ENCODE results near the gene RTF1. TPM values are rescaled to one million over a fixed set of nuclear protein-coding genes. Genes with fewer than 3 reads are reported as not detected.
"Not testable (repeated sequence)": the region's sequence is repeated elsewhere in the genome, so short reads cannot be mapped to it uniquely, and the experiment has no call there.

RTF1 gene
- total and polyA plus RNA-seq, 2 donors (not counting 3 experiments of a cell fraction or from before 2014, with no cell fraction given) = 19.2 to 40.6 TPM

- H3K27ac ChIP-seq (ENCODE audit: insufficient read depth, low read depth, low read length) = no peak overlapping the region
These were observed 7.9 kb downstream of the RTF1 start for GRCh38 chr15:41424809-41425208.

GRCh38 chr15:41425907-41426306 is 9.0 kb downstream of the RTF1 start:
- H3K9me1 ChIP-seq (replicated peaks; ENCODE audit: control insufficient read depth, extremely low read depth, insufficient read depth, low read length); H3K27me3 ChIP-seq (ENCODE audit: control insufficient read depth in 2 of 2, insufficient read depth in 2 of 2, low read length in 2 of 2); H3K4me2 ChIP-seq (ENCODE audit: insufficient read depth, low read length); H3K9ac ChIP-seq (replicated peaks; ENCODE audit: extremely low read depth, insufficient read depth, low read length); FAIRE-seq; CTCF ChIA-PET; H3K4me3 ChIP-seq (replicated peaks in 1 of 3; ENCODE audit: insufficient read depth in 1 of 3, low read depth in 1 of 3, low read length in 3 of 3); DNase-seq (ENCODE audit: low read depth, low spot score); intact Hi-C loops (cut with micrococcal nuclease); H3K4me1 ChIP-seq (ENCODE audit: control insufficient read depth, extremely low read depth, insufficient read depth, low read length); H3K36me3 ChIP-seq (ENCODE audit: control insufficient read depth in 2 of 2, extremely low read depth in 1 of 2, insufficient read depth in 2 of 2, low read length in 2 of 2); POLR2A ChIA-PET; H3K27ac ChIP-seq (ENCODE audit: insufficient read depth, low read depth, low read length); BruUV-seq (replicated peaks); H3K9me3 ChIP-seq (replicated peaks; ENCODE audit: control insufficient read depth, insufficient read depth, low read length); H2AFZ ChIP-seq (ENCODE audit: low read depth, low read length); dilution Hi-C loops (cut with MboI; ENCODE audit: extremely low pct_ligation_motif_present, low sequenced_read_pairs); H4K20me1 ChIP-seq (replicated peaks; ENCODE audit: control insufficient read depth, extremely low read depth, insufficient read depth, low read length): not testable (repeated sequence)
- peaks cover 51% of the 10 kb centered on the region for H3K79me2 ChIP-seq (ENCODE audit: control insufficient read depth, insufficient read depth, low read length)

More at GRCh38 chr15:41424809-41425208, 7.9 kb downstream of the RTF1 start:
- no peaks in the 10 kb centered on the region for H3K4me1 ChIP-seq (ENCODE audit: control insufficient read depth, extremely low read depth, insufficient read depth, low read length)
- FAIRE-seq = no peak
- no peak for DNase-seq (ENCODE audit: low read depth, low spot score)
- H3K9me1 ChIP-seq (replicated peaks; ENCODE audit: control insufficient read depth, extremely low read depth, insufficient read depth, low read length) = no peaks in the 10 kb centered on the region
- H4K20me1 ChIP-seq (replicated peaks; ENCODE audit: control insufficient read depth, extremely low read depth, insufficient read depth, low read length) = peaks cover 6% of the 10 kb centered on the region
- no peaks in the 10 kb centered on the region for H3K9me3 ChIP-seq (replicated peaks; ENCODE audit: control insufficient read depth, insufficient read depth, low read length)
- dilution Hi-C loops (cut with MboI; ENCODE audit: extremely low pct_ligation_motif_present, low sequenced_read_pairs) (no loop called here), intact Hi-C loops (cut with micrococcal nuclease) (no loop called here)
- no peaks in the 10 kb centered on the region for H3K36me3 ChIP-seq (ENCODE audit: control insufficient read depth in 2 of 2, extremely low read depth in 1 of 2, insufficient read depth in 2 of 2, low read length in 2 of 2)
- H3K4me2 ChIP-seq (ENCODE audit: insufficient read depth, low read length) = no peak overlapping the region
- no TSS peak for BruUV-seq (replicated peaks)
- POLR2A ChIA-PET = no interaction called here
- H3K9ac ChIP-seq (replicated peaks; ENCODE audit: extremely low read depth, insufficient read depth, low read length) = no peak overlapping the region
- no peak overlapping the region for H2AFZ ChIP-seq (ENCODE audit: low read depth, low read length)
- CTCF ChIA-PET = no interaction called here
- H3K79me2 ChIP-seq (ENCODE audit: control insufficient read depth, insufficient read depth, low read length) = peaks cover 60% of the 10 kb centered on the region
- TF ChIP-seq EZH2 (IDR thresholded peaks at IDR 0.05; ENCODE audit: borderline replicate concordance, low read depth, low read length, severe bottlenecking) = no peak
- no peak for TF ChIP-seq CTCF (IDR thresholded peaks at IDR 0.05; ENCODE audit: extremely low read depth in 1 of 2, insufficient read depth in 1 of 2, low read depth in 1 of 2, low read length in 2 of 2)
- no peak for TF ChIP-seq POLR2AphosphoS5 (IDR thresholded peaks at IDR 0.05; ENCODE audit: insufficient read depth, low read depth, low read length)
- TF ChIP-seq MAX (IDR thresholded peaks at IDR 0.05; ENCODE audit: insufficient read depth, insufficient read length) = no peak
- no peak for TF ChIP-seq POLR2A (IDR thresholded peaks at IDR 0.05; ENCODE audit: low read depth, low read length)
- no peak for TF ChIP-seq GATA2 (IDR thresholded peaks at IDR 0.05; ENCODE audit: insufficient read depth, insufficient read length, low read depth, low read length)
- no peak for TF ChIP-seq MYC (IDR thresholded peaks at IDR 0.05; ENCODE audit: low read depth, low read length)
- TF ChIP-seq JUN (IDR thresholded peaks at IDR 0.05; ENCODE audit: borderline replicate concordance, insufficient read depth, insufficient read length, low read depth) = no peak
- TF ChIP-seq FOS (IDR thresholded peaks at IDR 0.05; ENCODE audit: borderline replicate concordance, insufficient read depth, low read length) = no peak
- no peak overlapping the region for H3K4me3 ChIP-seq (replicated peaks in 1 of 3; ENCODE audit: insufficient read depth in 1 of 3, low read depth in 1 of 3, low read length in 3 of 3)
- no peaks in the 10 kb centered on the region for H3K27me3 ChIP-seq (ENCODE audit: control insufficient read depth in 2 of 2, insufficient read depth in 2 of 2, low read length in 2 of 2)

All from endothelial cell of umbilical vein (primary cell).